GM11168 (cell line): ENCODE results near the gene POLR1A.

ENCODE experiments used
- in situ Hi-C: fragments of 300-500 bp; cut with MboI; formaldehyde crosslinking; loops from one replicate; pipeline ENCODE4 v1.12.0; 2022; ENCODE audit warnings: low sequenced_read_pairs; ENCODE audit not compliant: unreplicated experiment

Gene POLR1A

GRCh38 chr2:86097913-86098312 lies 7.8 kb downstream of the POLR1A start:
- in situ Hi-C loops: no loop called here

GRCh38 chr2:86097114-86097896 lies 8.4 kb downstream of the POLR1A start:
- in situ Hi-C loops: no loop called here

GRCh38 chr2:86094229-86094628 lies 11.5 kb downstream of the POLR1A start:
- in situ Hi-C loops: no loop called here

GRCh38 chr2:86087936-86088850 lies 17.5 kb downstream of the POLR1A start:
- in situ Hi-C loops: no loop called here

- in situ Hi-C loops: no loop called here
Observed at GRCh38 chr2:86082756-86083155, 22.9 kb downstream of the POLR1A start.

- in situ Hi-C loops: no loop called here
Observed at GRCh38 chr2:86081724-86082123, 24.0 kb downstream of the POLR1A start.

GRCh38 chr2:86079981-86080911 lies 25.4 kb downstream of the POLR1A start:
- in situ Hi-C loops: loop anchor here (10.0 kb wide), 1 partner anchor 345 kb away; no protein-coding TSS in a partner anchor

- in situ Hi-C loops: loop anchor here (10.0 kb wide), 1 partner anchor 344 kb away; no protein-coding TSS in a partner anchor
Observed at GRCh38 chr2:86078774-86079545, 26.7 kb downstream of the POLR1A start.

GRCh38 chr2:86075886-86076285 lies 29.8 kb downstream of the POLR1A start:
- in situ Hi-C loops: loop anchor here (10.0 kb wide), 1 partner anchor 341 kb away; no protein-coding TSS in a partner anchor

GRCh38 chr2:86074811-86075210 lies 30.9 kb downstream of the POLR1A start:
- in situ Hi-C loops: loop anchor here (5.0 to 10.0 kb wide), 2 partner anchors 248 to 340 kb away; no protein-coding TSS in a partner anchor

GRCh38 chr2:86074256-86074655 lies 31.4 kb downstream of the POLR1A start:
- in situ Hi-C loops: loop anchor here (5.0 to 10.0 kb wide), 2 partner anchors 247 to 339 kb away; no protein-coding TSS in a partner anchor

- in situ Hi-C loops: loop anchor here (5.0 to 10.0 kb wide), 2 partner anchors 246 to 338 kb away; no protein-coding TSS in a partner anchor
Observed at GRCh38 chr2:86073225-86073624, 32.5 kb downstream of the POLR1A start.

- in situ Hi-C loops: loop anchor here (5.0 to 10.0 kb wide), 2 partner anchors 245 to 338 kb away; no protein-coding TSS in a partner anchor
Observed at GRCh38 chr2:86072271-86072858, 33.3 kb downstream of the POLR1A start.

GRCh38 chr2:86070868-86071267 lies 34.8 kb downstream of the POLR1A start:
- in situ Hi-C loops: loop anchor here (5.0 to 10.0 kb wide), 2 partner anchors 244 to 336 kb away; no protein-coding TSS in a partner anchor

- in situ Hi-C loops: loop anchor here (5.0 to 10.0 kb wide), 2 partner anchors 243 to 335 kb away; no protein-coding TSS in a partner anchor
Observed at GRCh38 chr2:86069783-86070339, 35.8 kb downstream of the POLR1A start.

GRCh38 chr2:86069091-86069685 lies 36.5 kb downstream of the POLR1A start:
- in situ Hi-C loops: no loop called here

GRCh38 chr2:86068648-86069047 lies 37.0 kb downstream of the POLR1A start:
- in situ Hi-C loops: no loop called here
